ENCODE measurements around the gene FMNL2.

FMNL2 gene

DNA sequence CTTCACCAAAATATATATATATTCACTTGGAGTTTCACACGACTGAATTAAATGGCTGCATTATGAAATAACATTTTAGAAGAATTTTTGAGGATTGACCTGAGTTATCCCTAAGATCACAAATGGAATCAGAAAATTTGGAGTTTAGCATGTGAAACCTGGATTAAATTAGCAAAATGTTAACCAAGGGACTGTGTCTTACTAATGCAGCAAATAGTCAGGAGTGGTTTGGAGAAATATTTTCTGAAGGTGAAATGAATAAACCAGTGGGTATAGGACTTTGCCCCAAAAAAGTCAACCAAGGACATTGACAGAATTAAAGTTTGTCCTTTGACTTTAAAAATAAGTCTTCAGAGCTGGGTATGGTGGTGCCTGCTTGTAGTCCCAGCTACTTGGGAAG lies 271.1 kb downstream of the FMNL2 start:
- Histone ChIP-seq H3K36me3 (ENCODE audit: control insufficient read depth, insufficient read depth, low read length) (peaks cover 12% of the 10 kb centered on the region), H3K9me3 (ENCODE audit: control insufficient read depth, low read length) (no peaks in the 10 kb centered on the region)
- no CpG with 5 or more reads among the region's 1 CpG for WGBS, 2 experiments (ENCODE audit: insufficient coverage in 2 of 2)

DNA sequence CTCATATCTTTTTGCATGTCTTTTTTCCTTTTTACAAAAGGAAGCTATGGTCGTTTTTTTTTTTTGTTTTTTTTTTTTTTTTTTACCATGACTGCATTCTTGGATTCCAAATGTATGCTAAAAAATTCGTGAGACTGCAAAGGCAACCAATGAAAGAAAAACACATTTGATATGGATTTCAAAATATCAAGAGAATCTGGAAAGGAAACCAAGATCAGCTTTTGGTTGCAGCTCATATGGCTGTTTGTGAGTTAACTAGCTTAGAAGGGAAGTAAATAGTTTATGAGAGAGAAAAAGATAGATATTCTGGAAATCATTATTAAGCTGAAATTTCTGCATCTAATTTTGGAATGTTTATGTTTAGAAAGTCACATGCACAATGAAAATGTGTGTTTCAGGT lies 272.0 kb downstream of the FMNL2 start:
- H3K27ac ChIP-seq (ENCODE audit: low read depth, low read length, severe bottlenecking) = no peak overlapping the region
- H3K9me3 ChIP-seq (ENCODE audit: control insufficient read depth, low read length) = no peaks in the 10 kb centered on the region
- peaks cover 13% of the 10 kb centered on the region for H3K36me3 ChIP-seq (ENCODE audit: control insufficient read depth, insufficient read depth, low read length)
- peaks cover 5% of the 10 kb centered on the region for H3K4me1 ChIP-seq (ENCODE audit: control insufficient read depth, insufficient read depth, low read length, poor library complexity, severe bottlenecking)
- WGBS, 2 experiments (ENCODE audit: insufficient coverage in 2 of 2) = 78% methylated on average over 1 of the region's 2 CpGs; no CpG with 5 or more reads in 1 of the 2 experiments
- H3K4me3 ChIP-seq (ENCODE audit: extremely low read depth, insufficient read depth, low read length, poor library complexity, severe bottlenecking) = no peak overlapping the region

More for the DNA sequence above, 271.1 kb downstream of the FMNL2 start:
- no peak overlapping the region for H3K4me3 ChIP-seq (ENCODE audit: extremely low read depth, insufficient read depth, low read length, poor library complexity, severe bottlenecking)
- H3K4me1 ChIP-seq (ENCODE audit: control insufficient read depth, insufficient read depth, low read length, poor library complexity, severe bottlenecking) = peaks cover 5% of the 10 kb centered on the region
- H3K27ac ChIP-seq (ENCODE audit: low read depth, low read length, severe bottlenecking) = no peak overlapping the region

DNA sequence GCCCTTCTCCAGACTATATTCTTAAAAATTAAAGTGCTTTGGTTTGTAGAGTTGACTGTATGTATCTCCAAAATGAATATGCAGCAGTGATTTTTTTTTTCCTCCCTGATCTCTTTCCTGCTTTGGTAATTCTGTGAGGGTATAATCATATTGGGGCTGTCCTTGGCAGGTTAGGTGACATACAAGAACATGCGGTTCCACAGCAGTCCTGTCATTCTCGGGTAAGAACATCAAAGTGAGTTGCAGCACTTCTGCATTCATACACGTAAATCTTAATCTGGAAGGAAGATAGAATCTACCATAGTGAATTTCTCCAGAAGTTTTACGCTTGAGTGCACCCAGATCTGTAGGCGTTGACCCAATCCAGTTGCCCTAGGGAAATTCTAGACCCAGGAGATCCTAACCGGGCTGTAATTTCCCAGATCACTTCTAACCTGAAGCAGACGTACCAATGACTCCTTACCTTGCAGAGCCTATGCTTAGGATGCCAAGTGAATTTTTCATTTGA lies 272.9 kb downstream of the FMNL2 start:
- peaks cover 17% of the 10 kb centered on the region for H3K36me3 ChIP-seq (ENCODE audit: control insufficient read depth, insufficient read depth, low read length)
- H3K4me3 ChIP-seq (ENCODE audit: extremely low read depth, insufficient read depth, low read length, poor library complexity, severe bottlenecking) = no peak overlapping the region
- H3K9me3 ChIP-seq (ENCODE audit: control insufficient read depth, low read length) = no peaks in the 10 kb centered on the region
- H3K27ac ChIP-seq (ENCODE audit: low read depth, low read length, severe bottlenecking) = no peak overlapping the region
- WGBS, 2 experiments (ENCODE audit: insufficient coverage in 2 of 2) = 97 to 98% methylated on average over 4 to 5 of the region's 7 CpGs
- H3K4me1 ChIP-seq (ENCODE audit: control insufficient read depth, insufficient read depth, low read length, poor library complexity, severe bottlenecking) = peaks cover 3% of the 10 kb centered on the region

DNA sequence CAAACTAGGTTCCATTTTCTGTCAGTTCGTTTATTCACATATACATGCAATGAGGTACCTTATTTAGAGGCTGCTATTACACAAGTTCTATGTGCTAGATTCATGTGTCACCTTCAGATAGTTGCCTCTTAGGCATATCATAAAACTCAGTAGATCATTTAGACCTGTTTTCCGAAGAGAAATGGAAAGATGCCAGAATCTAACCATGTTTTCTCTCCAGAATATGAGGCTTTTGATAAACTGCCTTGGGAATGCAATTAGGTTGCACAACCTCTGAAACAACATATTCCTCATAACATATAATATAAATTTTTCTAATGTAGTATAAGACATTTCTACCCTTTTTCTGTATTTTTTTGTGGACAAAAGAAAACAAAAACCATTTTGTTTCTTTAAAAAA lies 274.2 kb downstream of the FMNL2 start:
- H3K9me3 ChIP-seq (ENCODE audit: control insufficient read depth, low read length) = no peaks in the 10 kb centered on the region
- peaks cover 21% of the 10 kb centered on the region for H3K36me3 ChIP-seq (ENCODE audit: control insufficient read depth, insufficient read depth, low read length)
- WGBS, 2 experiments (ENCODE audit: insufficient coverage in 2 of 2) = 40 to 87% methylated on average over 1 to 2 of the region's 2 CpGs

DNA sequence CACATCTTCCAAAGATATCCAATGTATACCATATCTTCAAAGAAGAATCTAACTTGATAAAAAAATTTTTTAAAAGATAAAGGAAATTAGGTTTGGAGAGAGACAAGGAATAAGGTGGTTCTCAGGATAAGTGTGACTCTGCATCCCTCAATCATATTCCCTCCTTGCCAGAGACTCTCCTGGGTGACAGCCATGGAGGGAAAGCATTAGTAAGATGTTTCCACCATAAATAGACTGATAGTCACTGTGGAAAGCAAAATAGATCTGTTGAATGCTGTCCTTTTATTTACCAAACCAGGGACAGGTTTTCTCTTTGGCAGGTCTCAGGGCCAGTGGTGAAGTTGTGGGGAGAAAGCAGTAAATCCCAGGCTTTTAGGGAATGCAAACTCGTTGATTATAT lies 274.7 kb downstream of the FMNL2 start:
- Histone ChIP-seq H3K4me3 (ENCODE audit: extremely low read depth, insufficient read depth, low read length, poor library complexity, severe bottlenecking) (no peak overlapping the region), H3K9me3 (ENCODE audit: control insufficient read depth, low read length) (no peaks in the 10 kb centered on the region), H3K36me3 (ENCODE audit: control insufficient read depth, insufficient read depth, low read length) (peaks cover 21% of the 10 kb centered on the region), H3K27ac (ENCODE audit: low read depth, low read length, severe bottlenecking) (no peak overlapping the region), H3K4me1 (ENCODE audit: control insufficient read depth, insufficient read depth, low read length, poor library complexity, severe bottlenecking) (peaks cover 3% of the 10 kb centered on the region)
- 93% methylated on average over 1 of the region's 1 CpG; no CpG with 5 or more reads in 1 of the 2 experiments for WGBS, 2 experiments (ENCODE audit: insufficient coverage in 2 of 2)

More for the DNA sequence above, 274.2 kb downstream of the FMNL2 start:
- Histone ChIP-seq H3K4me3 (ENCODE audit: extremely low read depth, insufficient read depth, low read length, poor library complexity, severe bottlenecking) (no peak overlapping the region), H3K4me1 (ENCODE audit: control insufficient read depth, insufficient read depth, low read length, poor library complexity, severe bottlenecking) (peaks cover 3% of the 10 kb centered on the region), H3K27ac (ENCODE audit: low read depth, low read length, severe bottlenecking) (no peak overlapping the region)

DNA sequence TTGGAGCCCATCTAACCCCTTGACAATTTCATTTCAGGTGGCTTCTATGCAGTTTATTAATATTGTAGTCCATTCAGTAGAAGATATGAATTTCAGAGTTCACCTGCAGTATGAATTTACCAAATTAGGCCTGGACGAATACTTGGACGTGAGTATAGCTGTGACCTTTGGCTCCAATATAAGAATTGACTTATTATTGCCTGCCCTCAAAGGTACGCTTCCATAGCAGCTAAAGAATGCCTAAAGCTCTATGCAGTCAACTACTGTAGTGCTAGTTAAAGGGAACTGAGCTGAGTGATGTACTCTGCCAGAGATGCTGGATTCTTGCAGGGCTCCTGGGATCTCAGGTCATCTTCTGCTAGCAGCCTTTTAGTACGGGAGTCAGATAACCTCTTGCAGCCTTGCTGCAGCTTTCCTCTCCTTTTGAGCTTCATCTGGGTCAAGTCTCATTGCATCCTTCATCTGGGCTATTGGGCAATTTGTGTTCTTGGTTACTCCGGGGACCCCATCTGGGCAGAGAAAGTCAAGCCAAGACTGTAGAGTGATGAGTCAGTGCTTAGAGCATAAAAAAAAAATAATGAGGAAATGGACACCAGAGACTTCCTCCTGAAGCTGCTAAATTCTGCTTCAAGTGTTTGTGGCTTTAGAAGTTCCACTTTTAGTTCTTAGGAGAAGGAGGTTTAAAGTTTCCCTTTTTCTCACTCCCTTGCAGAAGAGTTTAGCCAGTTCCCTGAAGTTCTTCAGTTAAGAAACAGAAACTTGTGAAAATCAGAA lies 276.7 kb downstream of the FMNL2 start:
- H3K27ac ChIP-seq (ENCODE audit: low read depth, low read length, severe bottlenecking) = no peak overlapping the region
- peaks cover 33% of the 10 kb centered on the region for H3K36me3 ChIP-seq (ENCODE audit: control insufficient read depth, insufficient read depth, low read length)
- H3K9me3 ChIP-seq (ENCODE audit: control insufficient read depth, low read length) = no peaks in the 10 kb centered on the region
- H3K4me1 ChIP-seq (ENCODE audit: control insufficient read depth, insufficient read depth, low read length, poor library complexity, severe bottlenecking) = peaks cover 3% of the 10 kb centered on the region
- H3K4me3 ChIP-seq (ENCODE audit: extremely low read depth, insufficient read depth, low read length, poor library complexity, severe bottlenecking) = no peak overlapping the region
- 95 to 98% methylated on average over 3 to 4 of the region's 5 CpGs for WGBS, 2 experiments (ENCODE audit: insufficient coverage in 2 of 2)

DNA sequence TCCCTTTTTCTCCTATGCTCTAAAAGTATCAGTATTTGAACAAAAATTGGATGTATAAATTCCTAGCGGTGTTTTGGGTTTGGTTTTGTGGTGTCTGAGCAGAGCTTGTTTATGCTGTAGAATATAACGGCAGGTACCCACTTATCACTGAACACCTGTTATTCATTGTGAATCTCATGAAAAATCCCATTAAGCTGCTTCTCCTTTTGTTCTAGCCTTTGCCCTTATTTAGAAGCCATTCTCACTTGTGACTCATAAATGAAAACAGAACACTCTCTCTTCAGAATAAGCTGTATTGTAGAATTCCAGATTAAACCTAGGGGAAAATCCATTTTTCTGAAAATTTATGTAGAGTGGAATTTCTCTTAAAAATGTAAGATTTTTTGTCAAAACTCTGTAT lies 278.3 kb downstream of the FMNL2 start:
- H3K36me3 ChIP-seq (ENCODE audit: control insufficient read depth, insufficient read depth, low read length) = peaks cover 41% of the 10 kb centered on the region
- no peaks in the 10 kb centered on the region for H3K9me3 ChIP-seq (ENCODE audit: control insufficient read depth, low read length)
- peaks cover 3% of the 10 kb centered on the region for H3K4me1 ChIP-seq (ENCODE audit: control insufficient read depth, insufficient read depth, low read length, poor library complexity, severe bottlenecking)
- 89% methylated on average over 1 of the region's 2 CpGs; no CpG with 5 or more reads in 1 of the 2 experiments for WGBS, 2 experiments (ENCODE audit: insufficient coverage in 2 of 2)
- no peak overlapping the region for H3K4me3 ChIP-seq (ENCODE audit: extremely low read depth, insufficient read depth, low read length, poor library complexity, severe bottlenecking)
- H3K27ac ChIP-seq (ENCODE audit: low read depth, low read length, severe bottlenecking) = no peak overlapping the region

DNA sequence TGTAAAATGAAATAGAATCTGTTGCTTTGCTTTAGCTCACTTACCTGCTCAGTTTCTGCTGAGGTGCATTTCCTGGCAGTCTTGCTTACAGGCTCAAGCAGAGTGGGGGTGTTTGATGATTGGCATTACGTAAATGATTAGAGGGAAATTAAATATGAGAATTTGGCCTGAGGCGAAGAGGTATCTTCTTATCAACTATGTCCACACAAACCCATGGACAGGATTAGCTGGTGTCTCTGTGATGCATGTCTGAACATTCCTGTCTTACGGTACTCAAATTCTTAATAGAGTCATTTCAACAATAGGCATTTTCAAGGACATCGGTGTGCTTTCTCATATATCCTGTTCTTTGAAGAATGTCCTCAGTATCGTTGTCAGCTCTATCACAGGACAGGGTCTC lies 280.2 kb downstream of the FMNL2 start:
- Histone ChIP-seq H3K4me3 (ENCODE audit: extremely low read depth, insufficient read depth, low read length, poor library complexity, severe bottlenecking) (no peak overlapping the region), H3K9me3 (ENCODE audit: control insufficient read depth, low read length) (no peaks in the 10 kb centered on the region), H3K4me1 (ENCODE audit: control insufficient read depth, insufficient read depth, low read length, poor library complexity, severe bottlenecking) (peaks cover 3% of the 10 kb centered on the region), H3K36me3 (ENCODE audit: control insufficient read depth, insufficient read depth, low read length) (peaks cover 55% of the 10 kb centered on the region), H3K27ac (ENCODE audit: low read depth, low read length, severe bottlenecking) (no peak overlapping the region)
- WGBS, 2 experiments (ENCODE audit: insufficient coverage in 2 of 2) = 88 to 97% methylated on average over 3 of the region's 5 CpGs

DNA sequence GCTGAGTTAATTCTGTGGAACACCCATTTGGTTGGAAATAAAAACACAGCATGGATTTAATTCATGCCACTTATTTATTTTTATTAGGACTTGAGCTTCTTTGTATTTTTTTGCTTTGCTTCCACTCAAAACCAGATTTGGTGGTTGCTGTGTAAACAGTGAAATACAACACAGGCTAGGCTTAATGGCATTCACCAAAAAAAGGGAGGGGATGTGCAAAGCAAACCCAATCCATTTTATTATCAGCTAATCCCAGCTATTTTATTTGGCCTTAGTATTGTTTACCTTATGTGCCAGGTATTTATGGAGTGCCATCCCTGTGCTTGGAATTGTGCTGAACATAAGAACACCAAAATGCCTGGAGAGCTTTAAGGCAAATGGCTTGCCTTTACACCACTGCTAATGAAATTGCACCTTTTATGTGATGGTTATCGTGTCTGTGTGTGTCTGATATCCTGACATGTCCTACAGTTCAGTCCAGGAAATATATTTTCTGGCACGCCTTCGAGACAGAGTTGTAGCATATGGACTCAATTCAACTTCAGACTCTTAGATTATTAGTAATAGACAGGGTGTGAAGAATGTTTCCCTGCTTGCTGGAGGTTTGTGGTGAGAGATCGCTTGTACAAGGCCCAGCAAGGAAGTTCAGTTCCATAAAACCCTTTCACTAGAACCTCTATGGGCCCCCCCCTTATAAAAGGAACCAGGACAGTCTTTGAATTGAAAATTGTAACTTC lies 282.6 kb downstream of the FMNL2 start:
- Histone ChIP-seq H3K4me1 (ENCODE audit: control insufficient read depth, insufficient read depth, low read length, poor library complexity, severe bottlenecking) (no peaks in the 10 kb centered on the region), H3K27ac (ENCODE audit: low read depth, low read length, severe bottlenecking) (no peak overlapping the region), H3K4me3 (ENCODE audit: extremely low read depth, insufficient read depth, low read length, poor library complexity, severe bottlenecking) (no peak overlapping the region), H3K36me3 (ENCODE audit: control insufficient read depth, insufficient read depth, low read length) (peaks cover 68% of the 10 kb centered on the region), H3K9me3 (ENCODE audit: control insufficient read depth, low read length) (no peaks in the 10 kb centered on the region)
- 92 to 100% methylated on average over 1 to 2 of the region's 4 CpGs for WGBS, 2 experiments (ENCODE audit: insufficient coverage in 2 of 2)

DNA sequence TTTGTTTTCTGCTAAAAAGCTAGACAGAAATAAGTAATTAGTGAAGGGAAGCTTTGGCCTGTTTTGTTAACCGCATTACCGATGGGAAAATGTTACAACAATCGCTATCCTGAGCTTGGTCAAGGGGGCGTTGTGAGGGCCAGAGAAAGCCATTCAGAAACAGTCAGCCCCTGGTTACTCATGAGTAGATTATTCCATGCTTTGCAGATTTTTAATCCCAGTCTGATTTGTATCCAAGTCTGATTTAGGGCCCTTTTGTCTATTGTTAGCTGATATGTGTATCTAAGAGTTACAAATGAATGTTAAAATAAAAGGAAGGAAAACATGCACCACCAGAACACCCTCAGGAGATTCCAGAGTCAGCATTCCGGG lies 283.2 kb downstream of the FMNL2 start:
- 92 to 96% methylated on average over 4 of the region's 5 CpGs for WGBS, 2 experiments (ENCODE audit: insufficient coverage in 2 of 2)
- Histone ChIP-seq H3K4me3 (ENCODE audit: extremely low read depth, insufficient read depth, low read length, poor library complexity, severe bottlenecking) (no peak overlapping the region), H3K27ac (ENCODE audit: low read depth, low read length, severe bottlenecking) (no peak overlapping the region), H3K4me1 (ENCODE audit: control insufficient read depth, insufficient read depth, low read length, poor library complexity, severe bottlenecking) (peaks cover 5% of the 10 kb centered on the region), H3K9me3 (ENCODE audit: control insufficient read depth, low read length) (no peaks in the 10 kb centered on the region), H3K36me3 (ENCODE audit: control insufficient read depth, insufficient read depth, low read length) (peaks cover 68% of the 10 kb centered on the region)

Measured in mesodermal cell (in vitro differentiated cells).